ENCODE data around the gene HEXB.

HEXB gene

DNA sequence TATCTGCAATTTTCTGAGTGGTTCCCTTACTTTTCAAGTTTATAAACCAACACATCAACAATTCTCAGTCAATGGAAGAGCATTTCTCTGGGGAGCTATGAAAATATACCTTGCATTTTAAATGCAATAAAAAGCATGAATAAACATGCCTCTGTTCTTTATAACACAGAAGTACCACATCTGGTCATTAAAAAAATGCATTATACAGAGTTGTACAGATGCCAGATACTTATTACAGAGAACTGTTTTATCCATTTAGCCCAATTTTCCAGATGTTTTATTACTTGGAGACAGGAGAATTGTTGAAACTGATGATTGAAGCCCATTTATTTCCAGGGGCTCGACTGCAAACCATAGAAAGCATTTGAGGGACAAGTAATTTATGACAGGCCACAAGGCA lies 19.2 kb upstream of the HEXB start (continued):
- TF ChIP-seq ZNF837 (tag by site-specific recombination; IDR thresholded peaks at IDR 0.05): no peak
- TF ChIP-seq ZEB2 (tag by site-specific recombination; IDR thresholded peaks at IDR 0.05): no peak
- TF ChIP-seq, protein P1, sequence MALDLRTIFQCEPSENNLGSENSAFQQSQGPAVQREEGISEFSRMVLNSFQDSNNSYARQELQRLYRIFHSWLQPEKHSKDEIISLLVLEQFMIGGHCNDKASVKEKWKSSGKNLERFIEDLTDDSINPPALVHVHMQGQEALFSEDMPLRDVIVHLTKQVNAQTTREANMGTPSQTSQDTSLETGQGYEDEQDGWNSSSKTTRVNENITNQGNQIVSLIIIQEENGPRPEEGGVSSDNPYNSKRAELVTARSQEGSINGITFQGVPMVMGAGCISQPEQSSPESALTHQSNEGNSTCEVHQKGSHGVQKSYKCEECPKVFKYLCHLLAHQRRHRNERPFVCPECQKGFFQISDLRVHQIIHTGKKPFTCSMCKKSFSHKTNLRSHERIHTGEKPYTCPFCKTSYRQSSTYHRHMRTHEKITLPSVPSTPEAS (tag by site-specific recombination; IDR thresholded peaks at IDR 0.05): no peak
- TF ChIP-seq, protein P2, sequence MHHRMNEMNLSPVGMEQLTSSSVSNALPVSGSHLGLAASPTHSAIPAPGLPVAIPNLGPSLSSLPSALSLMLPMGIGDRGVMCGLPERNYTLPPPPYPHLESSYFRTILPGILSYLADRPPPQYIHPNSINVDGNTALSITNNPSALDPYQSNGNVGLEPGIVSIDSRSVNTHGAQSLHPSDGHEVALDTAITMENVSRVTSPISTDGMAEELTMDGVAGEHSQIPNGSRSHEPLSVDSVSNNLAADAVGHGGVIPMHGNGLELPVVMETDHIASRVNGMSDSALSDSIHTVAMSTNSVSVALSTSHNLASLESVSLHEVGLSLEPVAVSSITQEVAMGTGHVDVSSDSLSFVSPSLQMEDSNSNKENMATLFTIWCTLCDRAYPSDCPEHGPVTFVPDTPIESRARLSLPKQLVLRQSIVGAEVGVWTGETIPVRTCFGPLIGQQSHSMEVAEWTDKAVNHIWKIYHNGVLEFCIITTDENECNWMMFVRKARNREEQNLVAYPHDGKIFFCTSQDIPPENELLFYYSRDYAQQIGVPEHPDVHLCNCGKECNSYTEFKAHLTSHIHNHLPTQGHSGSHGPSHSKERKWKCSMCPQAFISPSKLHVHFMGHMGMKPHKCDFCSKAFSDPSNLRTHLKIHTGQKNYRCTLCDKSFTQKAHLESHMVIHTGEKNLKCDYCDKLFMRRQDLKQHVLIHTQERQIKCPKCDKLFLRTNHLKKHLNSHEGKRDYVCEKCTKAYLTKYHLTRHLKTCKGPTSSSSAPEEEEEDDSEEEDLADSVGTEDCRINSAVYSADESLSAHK (tag by site-specific recombination; IDR thresholded peaks at IDR 0.05): 0 out of 2 replicates have a peak, but pooled peaks have one; percentile 42
- no peak for TF ChIP-seq ZNF354C (tag by site-specific recombination; IDR thresholded peaks at IDR 0.05; ENCODE audit: borderline replicate concordance, low read depth)
- no peak for TF ChIP-seq ZNF560 (tag by site-specific recombination; IDR thresholded peaks at IDR 0.05; ENCODE audit: borderline replicate concordance)
- no peak for TF ChIP-seq ZNF529 (tag by site-specific recombination; IDR thresholded peaks at IDR 0.05; ENCODE audit: insufficient replicate concordance)
- TF ChIP-seq ZNF202 (tag by site-specific recombination; IDR thresholded peaks at IDR 0.05; ENCODE audit: borderline replicate concordance): no peak
- TF ChIP-seq, protein P3, sequence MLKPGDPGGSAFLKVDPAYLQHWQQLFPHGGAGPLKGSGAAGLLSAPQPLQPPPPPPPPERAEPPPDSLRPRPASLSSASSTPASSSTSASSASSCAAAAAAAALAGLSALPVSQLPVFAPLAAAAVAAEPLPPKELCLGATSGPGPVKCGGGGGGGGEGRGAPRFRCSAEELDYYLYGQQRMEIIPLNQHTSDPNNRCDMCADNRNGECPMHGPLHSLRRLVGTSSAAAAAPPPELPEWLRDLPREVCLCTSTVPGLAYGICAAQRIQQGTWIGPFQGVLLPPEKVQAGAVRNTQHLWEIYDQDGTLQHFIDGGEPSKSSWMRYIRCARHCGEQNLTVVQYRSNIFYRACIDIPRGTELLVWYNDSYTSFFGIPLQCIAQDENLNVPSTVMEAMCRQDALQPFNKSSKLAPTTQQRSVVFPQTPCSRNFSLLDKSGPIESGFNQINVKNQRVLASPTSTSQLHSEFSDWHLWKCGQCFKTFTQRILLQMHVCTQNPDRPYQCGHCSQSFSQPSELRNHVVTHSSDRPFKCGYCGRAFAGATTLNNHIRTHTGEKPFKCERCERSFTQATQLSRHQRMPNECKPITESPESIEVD (tag by site-specific recombination; IDR thresholded peaks at IDR 0.05): peak; percentile 89
- TF ChIP-seq ZNF621 (tag by site-specific recombination; IDR thresholded peaks at IDR 0.05): no peak
- TF ChIP-seq, protein P4, sequence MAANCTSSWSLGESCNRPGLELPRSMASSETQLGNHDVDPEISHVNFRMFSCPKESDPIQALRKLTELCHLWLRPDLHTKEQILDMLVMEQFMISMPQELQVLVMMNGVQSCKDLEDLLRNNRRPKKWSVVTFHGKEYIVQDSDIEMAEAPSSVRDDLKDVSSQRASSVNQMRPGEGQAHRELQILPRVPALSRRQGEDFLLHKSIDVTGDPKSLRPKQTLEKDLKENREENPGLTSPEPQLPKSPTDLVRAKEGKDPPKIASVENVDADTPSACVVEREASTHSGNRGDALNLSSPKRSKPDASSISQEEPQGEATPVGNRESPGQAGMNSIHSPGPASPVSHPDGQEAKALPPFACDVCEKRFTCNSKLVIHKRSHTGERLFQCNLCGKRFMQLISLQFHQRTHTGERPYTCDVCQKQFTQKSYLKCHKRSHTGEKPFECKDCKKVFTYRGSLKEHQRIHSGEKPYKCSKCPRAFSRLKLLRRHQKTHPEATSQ (tag by site-specific recombination; IDR thresholded peaks at IDR 0.05): no peak
- no peak for TF ChIP-seq ZNF157 (tag by site-specific recombination; IDR thresholded peaks at IDR 0.05)
- TF ChIP-seq, protein P5, sequence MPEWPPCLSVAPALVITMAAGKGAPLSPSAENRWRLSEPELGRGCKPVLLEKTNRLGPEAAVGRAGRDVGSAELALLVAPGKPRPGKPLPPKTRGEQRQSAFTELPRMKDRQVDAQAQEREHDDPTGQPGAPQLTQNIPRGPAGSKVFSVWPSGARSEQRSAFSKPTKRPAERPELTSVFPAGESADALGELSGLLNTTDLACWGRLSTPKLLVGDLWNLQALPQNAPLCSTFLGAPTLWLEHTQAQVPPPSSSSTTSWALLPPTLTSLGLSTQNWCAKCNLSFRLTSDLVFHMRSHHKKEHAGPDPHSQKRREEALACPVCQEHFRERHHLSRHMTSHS (tag by site-specific recombination; IDR thresholded peaks at IDR 0.05): no peak
- no peak for TF ChIP-seq ZNF558 (tag by site-specific recombination; IDR thresholded peaks at IDR 0.05)
- peak; percentile 75; the same call in 1 of the 2 replicates for TF ChIP-seq OSR2 (tag by site-specific recombination; IDR thresholded peaks at IDR 0.05)
- no peak for TF ChIP-seq ZNF549 (tag by site-specific recombination; IDR thresholded peaks at IDR 0.05)
- no peak for TF ChIP-seq ZNF274 (IDR thresholded peaks at IDR 0.05; ENCODE audit: low read length)
- no peak for TF ChIP-seq ZNF274 (tag by site-specific recombination; IDR thresholded peaks at IDR 0.05; ENCODE audit: borderline replicate concordance)
- TF ChIP-seq TCF7L2 (IDR thresholded peaks at IDR 0.05; ENCODE audit: borderline replicate concordance, low read depth, low read length): no peak
- no peak for TF ChIP-seq PRDM1 (tag by site-specific recombination; IDR thresholded peaks at IDR 0.05)
- peak; percentile 48; the same call in 1 of the 2 replicates for TF ChIP-seq ZBTB20 (tag by site-specific recombination; IDR thresholded peaks at IDR 0.05)
